Ovary (tissue), 3 donors: Measurements from ENCODE around the gene NAGPA.

Experiments
- EP300 ChIP-seq: sonication (generic); formaldehyde crosslinking; IDR thresholded peaks from one replicate; pipeline ENCODE4 v1.6.1; 2017; ENCODE audit warnings: antibody characterized with exemption
- POLR2A ChIP-seq: fragments of 450-650 bp; IDR thresholded peaks from one replicate; pipeline ENCODE4 v1.6.1; 2017; ENCODE audit warnings: antibody characterized with exemption, mild to moderate bottlenecking, moderate library complexity
- TF ChIP-seq, protein P1 (sequence below), 3 donors: fragments of 450-650 bp in 2 of 3; fragments of 200-600 bp in 1 of 3; IDR thresholded peaks; one replicate each; pipeline versions ENCODE4 v1.5.1 to v1.8.0; 2016 to 2022; ENCODE audit warnings: antibody characterized with exemption in 3 of 3, mild to moderate bottlenecking in 1 of 3
- donor health status: DM: no; HTN: no; CAD: no.

DNA sequence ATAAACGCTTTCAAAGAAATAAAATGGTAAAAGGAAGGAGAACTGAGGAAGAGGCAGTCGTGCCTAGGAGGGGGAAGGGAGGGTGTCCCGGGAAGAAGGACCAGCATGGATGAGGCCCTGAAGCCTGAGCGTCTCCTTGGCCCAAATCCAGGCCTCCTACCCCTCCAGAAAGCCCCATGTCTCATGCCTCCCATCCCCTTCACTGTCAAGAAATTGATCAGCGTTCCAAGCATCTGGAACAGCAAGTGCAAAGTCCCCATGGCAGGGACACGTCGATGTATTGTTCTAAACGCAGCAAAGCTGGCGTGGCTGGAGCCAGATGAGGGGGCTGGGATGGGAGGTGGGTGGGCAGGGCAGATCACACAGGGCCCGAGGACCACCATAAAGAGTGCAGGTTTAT is 53.0 kb downstream of the NAGPA start:
- TF ChIP-seq, protein P1, sequence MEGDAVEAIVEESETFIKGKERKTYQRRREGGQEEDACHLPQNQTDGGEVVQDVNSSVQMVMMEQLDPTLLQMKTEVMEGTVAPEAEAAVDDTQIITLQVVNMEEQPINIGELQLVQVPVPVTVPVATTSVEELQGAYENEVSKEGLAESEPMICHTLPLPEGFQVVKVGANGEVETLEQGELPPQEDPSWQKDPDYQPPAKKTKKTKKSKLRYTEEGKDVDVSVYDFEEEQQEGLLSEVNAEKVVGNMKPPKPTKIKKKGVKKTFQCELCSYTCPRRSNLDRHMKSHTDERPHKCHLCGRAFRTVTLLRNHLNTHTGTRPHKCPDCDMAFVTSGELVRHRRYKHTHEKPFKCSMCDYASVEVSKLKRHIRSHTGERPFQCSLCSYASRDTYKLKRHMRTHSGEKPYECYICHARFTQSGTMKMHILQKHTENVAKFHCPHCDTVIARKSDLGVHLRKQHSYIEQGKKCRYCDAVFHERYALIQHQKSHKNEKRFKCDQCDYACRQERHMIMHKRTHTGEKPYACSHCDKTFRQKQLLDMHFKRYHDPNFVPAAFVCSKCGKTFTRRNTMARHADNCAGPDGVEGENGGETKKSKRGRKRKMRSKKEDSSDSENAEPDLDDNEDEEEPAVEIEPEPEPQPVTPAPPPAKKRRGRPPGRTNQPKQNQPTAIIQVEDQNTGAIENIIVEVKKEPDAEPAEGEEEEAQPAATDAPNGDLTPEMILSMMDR (IDR thresholded peaks at IDR 0.05) = no peak
- no peak for TF ChIP-seq POLR2A
- no peak for TF ChIP-seq EP300
